GM19395 (cell line): ENCODE results near the gene TMX3.

Experiments used
- ATAC-seq: cut with Tn5 transposase; IDR thresholded peaks from one replicate; pipeline ENCODE4 v1.9.1; 2021; ENCODE audit warnings: mild to moderate bottlenecking, moderate library complexity; ENCODE audit not compliant: unreplicated experiment

The TMX3 gene

GRCh38 chr18:68713796-68714195 is 1.1 kb downstream of the TMX3 start:
- ATAC-seq, result no peak

GRCh38 chr18:68713131-68713530 is 1.8 kb downstream of the TMX3 start:
- no peak for ATAC-seq

- no peak for ATAC-seq
Measured at GRCh38 chr18:68707646-68708045, 7.3 kb downstream of the TMX3 start.

GRCh38 chr18:68705119-68705518 is 9.8 kb downstream of the TMX3 start:
- no peak for ATAC-seq

- ATAC-seq, result no peak
Measured at GRCh38 chr18:68703326-68703725, 11.6 kb downstream of the TMX3 start.

GRCh38 chr18:68701353-68701752 is 13.6 kb downstream of the TMX3 start:
- ATAC-seq, result no peak

GRCh38 chr18:68699043-68699442 is 15.9 kb downstream of the TMX3 start:
- ATAC-seq, result no peak

- no peak for ATAC-seq
Measured at GRCh38 chr18:68696937-68697336, 18.0 kb downstream of the TMX3 start.

- ATAC-seq, result no peak
Measured at GRCh38 chr18:68694316-68694715, 20.6 kb downstream of the TMX3 start.

GRCh38 chr18:68693091-68693815 is 21.7 kb downstream of the TMX3 start:
- ATAC-seq, result no peak

GRCh38 chr18:68679528-68679927 is 35.4 kb downstream of the TMX3 start:
- ATAC-seq, result no peak

GRCh38 chr18:68676913-68677312 is 38.0 kb downstream of the TMX3 start:
- ATAC-seq, result peak; percentile 93

GRCh38 chr18:68667121-68667520 is 47.8 kb downstream of the TMX3 start:
- no peak for ATAC-seq

- no peak for ATAC-seq
Measured at GRCh38 chr18:68666381-68666780, 48.5 kb downstream of the TMX3 start.

GRCh38 chr18:68665628-68666027 is 49.3 kb downstream of the TMX3 start:
- ATAC-seq, result no peak

- ATAC-seq, result no peak
Measured at GRCh38 chr18:68662754-68663153, 52.2 kb downstream of the TMX3 start.

- ATAC-seq, result peak; percentile 52
Measured at GRCh38 chr18:68660354-68661183, 54.3 kb downstream of the TMX3 start.

GRCh38 chr18:68648191-68648590 is 66.7 kb downstream of the TMX3 start:
- ATAC-seq, result no peak

- no peak for ATAC-seq
Measured at GRCh38 chr18:68642003-68642402, 72.9 kb downstream of the TMX3 start.

- no peak for ATAC-seq
Measured at GRCh38 chr18:68640861-68641260, 74.0 kb downstream of the TMX3 start.

- no peak for ATAC-seq
Measured at GRCh38 chr18:68638613-68639012, 76.3 kb downstream of the TMX3 start.

GRCh38 chr18:68627812-68628211 is 87.1 kb downstream of the TMX3 start:
- no peak for ATAC-seq
